ENCODE data around the gene ZNF324. TPM values are rescaled to one million over a fixed set of nuclear protein-coding genes. Genes with fewer than 3 reads are reported as not detected.
"Not testable (repeated sequence)": the region's sequence is repeated elsewhere in the genome, so short reads cannot be mapped to it uniquely, and the experiment has no call there.

The ZNF324 gene
- total RNA-seq, 1 experiment from 2014 or later: 14.9 TPM

- DNase-seq (ENCODE audit: low read depth): not testable (repeated sequence)
These were observed 4.1 kb downstream of the ZNF324 start for GRCh38 chr19:58470837-58471543.

- DNase-seq (ENCODE audit: low read depth): no peak
These were observed 4.9 kb downstream of the ZNF324 start for GRCh38 chr19:58471736-58472135.

GRCh38 chr19:58473775-58474174 is 6.9 kb downstream of the ZNF324 start:
- DNase-seq (ENCODE audit: low read depth): no peak

GRCh38 chr19:58474291-58474996 is 7.6 kb downstream of the ZNF324 start:
- DNase-seq (ENCODE audit: low read depth): peak; percentile 45

GRCh38 chr19:58474997-58475713 is 8.3 kb downstream of the ZNF324 start:
- DNase-seq (ENCODE audit: low read depth): no peak

- DNase-seq (ENCODE audit: low read depth): peak; percentile 96
These were observed 9.0 kb downstream of the ZNF324 start, which contains the start of gene ZNF446 for GRCh38 chr19:58475714-58476497. Gene ZNF446, plus strand, starts transcription at chr19:58476352. Its CDS starts 867 bp downstream, at chr19:58477219.

GRCh38 chr19:58476498-58477015 is 9.7 kb downstream of the ZNF324 start:
- DNase-seq (ENCODE audit: low read depth): peak; percentile 18

GRCh38 chr19:58477130-58477529 is 10.2 kb downstream of the ZNF324 start:
- no peak for DNase-seq (ENCODE audit: low read depth)

- DNase-seq (ENCODE audit: low read depth): no peak
These were observed 11.0 kb downstream of the ZNF324 start for GRCh38 chr19:58477871-58478270.

GRCh38 chr19:58479303-58479702 is 12.4 kb downstream of the ZNF324 start:
- no peak for DNase-seq (ENCODE audit: low read depth)

GRCh38 chr19:58479736-58480480 is 13.0 kb downstream of the ZNF324 start:
- no peak for DNase-seq (ENCODE audit: low read depth)

- no peak for DNase-seq (ENCODE audit: low read depth)
These were observed 13.6 kb downstream of the ZNF324 start for GRCh38 chr19:58480481-58480830.

- DNase-seq (ENCODE audit: low read depth): no peak
These were observed 14.0 kb downstream of the ZNF324 start for GRCh38 chr19:58480831-58481230.

GRCh38 chr19:58482372-58482771 is 15.5 kb downstream of the ZNF324 start:
- DNase-seq (ENCODE audit: low read depth): no peak

- no peak for DNase-seq (ENCODE audit: low read depth)
These were observed 16.9 kb downstream of the ZNF324 start for GRCh38 chr19:58483776-58484175.

GRCh38 chr19:58484349-58484748 is 17.5 kb downstream of the ZNF324 start:
- not testable (repeated sequence) for DNase-seq (ENCODE audit: low read depth)

- DNase-seq (ENCODE audit: low read depth): no peak
These were observed 24.5 kb downstream of the ZNF324 start for GRCh38 chr19:58491393-58491792.

- DNase-seq (ENCODE audit: low read depth): no peak
These were observed 25.4 kb downstream of the ZNF324 start for GRCh38 chr19:58492265-58492664.

GRCh38 chr19:58497634-58498170 is 30.8 kb downstream of the ZNF324 start:
- DNase-seq (ENCODE audit: low read depth): no peak

GRCh38 chr19:58498316-58499020 is 31.6 kb downstream of the ZNF324 start:
- no peak for DNase-seq (ENCODE audit: low read depth)
